DOHH2 (cell line): ENCODE results near the gene HACD3.

ENCODE experiments used
- H3F3A ChIP-seq: fragments of 200-600 bp; sonication (generic), shearing (Covaris generic); 2 replicates; pipeline ENCODE4 v1.6.0; 2016; ENCODE audit warnings: antibody characterized with exemption, mild to moderate bottlenecking; ENCODE audit not compliant: control insufficient read depth, insufficient read depth
- H3K27ac ChIP-seq: fragments of 200-600 bp; sonication (generic); 2 replicates; pipeline ENCODE4 v1.5.1; 2014; ENCODE audit warnings: low read depth, mild to moderate bottlenecking, low read length, moderate library complexity
- H3K27me3 ChIP-seq: fragments of 200-600 bp; sonication (generic); 2 replicates; pipeline ENCODE4 v1.6.1; 2014; ENCODE audit warnings: mild to moderate bottlenecking, low read length, mixed read lengths; ENCODE audit not compliant: control insufficient read depth
- H3K36me3 ChIP-seq: fragments of 200-600 bp; sonication (generic); 2 replicates; pipeline ENCODE4 v1.6.1; 2014; ENCODE audit warnings: mild to moderate bottlenecking, low read length, moderate library complexity, mixed read lengths; ENCODE audit not compliant: control insufficient read depth
- H3K4me1 ChIP-seq: fragments of 200-600 bp; sonication (generic); 2 replicates; pipeline ENCODE4 v1.6.1; 2014; ENCODE audit warnings: mild to moderate bottlenecking, low read length, mixed read lengths; ENCODE audit not compliant: control insufficient read depth
- H3K4me2 ChIP-seq: fragments of 200-600 bp; sonication (generic); 2 replicates; pipeline ENCODE4 v1.6.0; 2014; ENCODE audit warnings: mild to moderate bottlenecking, low read length, moderate library complexity
- H3K4me3 ChIP-seq: fragments of 200-600 bp; sonication (generic); 2 replicates; pipeline ENCODE4 v1.5.1; 2014; ENCODE audit warnings: mild to moderate bottlenecking, low read length, mixed read lengths
- H3K79me2 ChIP-seq: fragments of 200-600 bp; sonication (generic); 2 replicates; pipeline ENCODE4 v1.6.1; 2014; ENCODE audit warnings: mild to moderate bottlenecking, low read length, mixed read lengths; ENCODE audit not compliant: control insufficient read depth
- H3K9me2 ChIP-seq: fragments of 200-600 bp; sonication (generic); replicated peaks from 2 replicates; pipeline ENCODE4 v1.6.1; 2014; ENCODE audit warnings: mild to moderate bottlenecking, low read length, mixed read lengths; ENCODE audit not compliant: control insufficient read depth
- H3K9me3 ChIP-seq: fragments of 200-600 bp; sonication (generic); 2 replicates; pipeline ENCODE4 v1.6.1; 2014; ENCODE audit warnings: antibody characterized with exemption, low read length, mixed read lengths; ENCODE audit not compliant: control insufficient read depth, insufficient read depth
- H4K20me1 ChIP-seq: fragments of 200-600 bp; sonication (generic); 2 replicates; pipeline ENCODE4 v1.6.0; 2014; ENCODE audit warnings: low read depth, mild to moderate bottlenecking, antibody characterized with exemption, low read length, moderate library complexity; ENCODE audit not compliant: control insufficient read depth, insufficient read depth
- CTCF ChIP-seq: fragments of 200-600 bp; sonication (generic); IDR thresholded peaks from one replicate; pipeline ENCODE4 v1.5.1; 2014; ENCODE audit warnings: antibody characterized with exemption, mild to moderate bottlenecking, low read depth, low read length; ENCODE audit not compliant: poor library complexity, severe bottlenecking
- EZH2phosphoT487 ChIP-seq: fragments of 200-600 bp; sonication (generic); IDR thresholded peaks from 2 replicates; pipeline ENCODE4 v1.6.1; 2017; ENCODE audit warnings: borderline replicate concordance, mild to moderate bottlenecking, antibody characterized with exemption, low read length, moderate library complexity, mixed read lengths

HACD3 gene

GRCh38 chr15:65516997-65517865 lies 13.0 kb upstream of the HACD3 start, which contains the start of gene DPP8:
Gene DPP8 (minus strand): TSS chr15:65517689. CDS start chr15:65512553, 5,136 bp downstream.
- no peak for TF ChIP-seq EZH2phosphoT487
- TF ChIP-seq CTCF: peak; percentile 98
- peaks cover 49% of the 10 kb centered on the region for H3K79me2 ChIP-seq

GRCh38 chr15:65517866-65518207 lies 12.4 kb upstream of the HACD3 start:
- peaks cover 25% of the 10 kb centered on the region for H3K4me1 ChIP-seq
- peaks cover 40% of the 10 kb centered on the region for H3K36me3 ChIP-seq
- H3K4me3 ChIP-seq: peak overlapping the region; percentile 99
- peaks cover 43% of the 10 kb centered on the region for H3K79me2 ChIP-seq
- H3F3A ChIP-seq: peaks cover 5% of the 10 kb centered on the region; the same call in 1 of the 2 replicates
- peak overlapping the region; percentile 98 for H3K4me2 ChIP-seq
- H3K27ac ChIP-seq: peak overlapping the region; percentile 93; the same call in 1 of the 2 replicates
- no peak for TF ChIP-seq EZH2phosphoT487
- TF ChIP-seq CTCF: no peak
- H4K20me1 ChIP-seq: peaks cover 8% of the 10 kb centered on the region
- no peaks in the 10 kb centered on the region for H3K9me2 ChIP-seq
- no peaks in the 10 kb centered on the region for H3K9me3 ChIP-seq
- no peaks in the 10 kb centered on the region for H3K27me3 ChIP-seq

More at GRCh38 chr15:65516997-65517865, 13.0 kb upstream of the HACD3 start, which contains the start of gene DPP8:
- peaks cover 25% of the 10 kb centered on the region for H3K4me1 ChIP-seq
- H3K4me3 ChIP-seq: peak within 1 kb of the TSS; percentile 99
- peaks cover 46% of the 10 kb centered on the region for H3K36me3 ChIP-seq
- H3K27ac ChIP-seq: peak within 1 kb of the TSS; percentile 93
- H3F3A ChIP-seq: peaks cover 9% of the 10 kb centered on the region; the same call in 1 of the 2 replicates
- H3K4me2 ChIP-seq: peak within 1 kb of the TSS; percentile 98
- peaks cover 8% of the 10 kb centered on the region for H4K20me1 ChIP-seq
- H3K27me3 ChIP-seq: no peaks in the 10 kb centered on the region
- no peaks in the 10 kb centered on the region for H3K9me3 ChIP-seq
- no peaks in the 10 kb centered on the region for H3K9me2 ChIP-seq

- H3K4me1 ChIP-seq: peaks cover 25% of the 10 kb centered on the region
- H4K20me1 ChIP-seq: peaks cover 8% of the 10 kb centered on the region
- no peak overlapping the region for H3K27ac ChIP-seq
- H3K9me3 ChIP-seq: no peaks in the 10 kb centered on the region
- TF ChIP-seq EZH2phosphoT487 (no peak), CTCF (no peak)
- H3K27me3 ChIP-seq: no peaks in the 10 kb centered on the region
- H3K36me3 ChIP-seq: peaks cover 33% of the 10 kb centered on the region
- no peak overlapping the region for H3K4me2 ChIP-seq
- no peaks in the 10 kb centered on the region for H3K9me2 ChIP-seq
- H3K79me2 ChIP-seq: peaks cover 36% of the 10 kb centered on the region
- H3F3A ChIP-seq: peaks cover 3% of the 10 kb centered on the region; the same call in 1 of the 2 replicates
- no peak overlapping the region for H3K4me3 ChIP-seq
Observed at GRCh38 chr15:65518633-65519285, 11.5 kb upstream of the HACD3 start.
